GM23338 (cell line): ENCODE measurements around the gene PHKG1.

ENCODE experiments used
- CREB1 ChIP-seq: fragments of 250-450 bp; sonication (Bioruptor Pico); IDR thresholded peaks from 2 replicates; pipeline ENCODE4 v1.5.0; 2020; ENCODE audit warnings: low read depth, mild to moderate bottlenecking, moderate library complexity
- CTCF ChIP-seq, 2 experiments: fragments of 200-600 bp in 1 of 2; sonication (generic) in 1 of 2; conservative IDR thresholded peaks; 2 replicates each; pipeline versions ENCODE4 v1.5.1 to v1.6.1; 2016 to 2017; ENCODE audit warnings: antibody characterized with exemption in 2 of 2, low read depth in 2 of 2, mild to moderate bottlenecking in 2 of 2, moderate library complexity in 1 of 2
- ETS1 ChIP-seq: IDR thresholded peaks from 2 replicates; pipeline ENCODE4 v1.6.1; 2016; ENCODE audit warnings: antibody characterized with exemption
- EZH2 ChIP-seq: fragments of 200-600 bp; sonication (generic); IDR thresholded peaks from one replicate; pipeline ENCODE4 v1.8.0; 2017; ENCODE audit warnings: antibody characterized with exemption, mild to moderate bottlenecking, low read depth; ENCODE audit not compliant: unreplicated experiment
- EZH2phosphoT487 ChIP-seq: fragments of 200-600 bp; sonication (generic); IDR thresholded peaks from one replicate; pipeline ENCODE4 v1.8.1; 2018; ENCODE audit warnings: antibody characterized with exemption; ENCODE audit not compliant: unreplicated experiment
- JUNB ChIP-seq: IDR thresholded peaks from one replicate; pipeline ENCODE4 v1.6.1; 2016; ENCODE audit warnings: antibody characterized with exemption; ENCODE audit not compliant: unreplicated experiment
- NANOG ChIP-seq: IDR thresholded peaks from 2 replicates; pipeline ENCODE4 v1.6.1; 2016; ENCODE audit warnings: antibody characterized with exemption, borderline replicate concordance
- POLR2AphosphoS5 ChIP-seq: IDR thresholded peaks from 2 replicates; pipeline ENCODE4 v1.6.1; 2016; ENCODE audit warnings: antibody characterized with exemption, low read depth
- STAT1 ChIP-seq: IDR thresholded peaks from one replicate; pipeline ENCODE4 v1.6.1; 2016; ENCODE audit warnings: antibody characterized with exemption; ENCODE audit not compliant: unreplicated experiment
- ZNF331 ChIP-seq: fragments of 250-450 bp; sonication (Bioruptor Pico); IDR thresholded peaks from 2 replicates; pipeline ENCODE4 v1.5.0; 2020; ENCODE audit warnings: low read depth, mild to moderate bottlenecking, moderate library complexity
- ZNF462 ChIP-seq: fragments of 250-450 bp; sonication (Bioruptor Pico); IDR thresholded peaks from 2 replicates; pipeline ENCODE4 v1.5.0; 2020; ENCODE audit warnings: mild to moderate bottlenecking, moderate library complexity
- TF ChIP-seq, protein P1 (sequence below): IDR thresholded peaks from one replicate; pipeline ENCODE4 v1.6.1; 2018; ENCODE audit warnings: antibody characterized with exemption; ENCODE audit not compliant: unreplicated experiment

GRCh38 chr7:56053993-56054392 lies 38.8 kb downstream of the PHKG1 start:
- no peak for TF ChIP-seq EZH2
- TF ChIP-seq CTCF (conservative IDR thresholded peaks at IDR 0.05; ENCODE audit: low read depth in 2 of 2), result no peak
- no peak for TF ChIP-seq ZNF462 (CRISPR knock-in tag)
- TF ChIP-seq POLR2AphosphoS5, result no peak
- TF ChIP-seq EZH2phosphoT487, result no peak
- no peak for TF ChIP-seq ETS1
- TF ChIP-seq CREB1 (CRISPR knock-in tag), result no peak
- TF ChIP-seq, protein P1, sequence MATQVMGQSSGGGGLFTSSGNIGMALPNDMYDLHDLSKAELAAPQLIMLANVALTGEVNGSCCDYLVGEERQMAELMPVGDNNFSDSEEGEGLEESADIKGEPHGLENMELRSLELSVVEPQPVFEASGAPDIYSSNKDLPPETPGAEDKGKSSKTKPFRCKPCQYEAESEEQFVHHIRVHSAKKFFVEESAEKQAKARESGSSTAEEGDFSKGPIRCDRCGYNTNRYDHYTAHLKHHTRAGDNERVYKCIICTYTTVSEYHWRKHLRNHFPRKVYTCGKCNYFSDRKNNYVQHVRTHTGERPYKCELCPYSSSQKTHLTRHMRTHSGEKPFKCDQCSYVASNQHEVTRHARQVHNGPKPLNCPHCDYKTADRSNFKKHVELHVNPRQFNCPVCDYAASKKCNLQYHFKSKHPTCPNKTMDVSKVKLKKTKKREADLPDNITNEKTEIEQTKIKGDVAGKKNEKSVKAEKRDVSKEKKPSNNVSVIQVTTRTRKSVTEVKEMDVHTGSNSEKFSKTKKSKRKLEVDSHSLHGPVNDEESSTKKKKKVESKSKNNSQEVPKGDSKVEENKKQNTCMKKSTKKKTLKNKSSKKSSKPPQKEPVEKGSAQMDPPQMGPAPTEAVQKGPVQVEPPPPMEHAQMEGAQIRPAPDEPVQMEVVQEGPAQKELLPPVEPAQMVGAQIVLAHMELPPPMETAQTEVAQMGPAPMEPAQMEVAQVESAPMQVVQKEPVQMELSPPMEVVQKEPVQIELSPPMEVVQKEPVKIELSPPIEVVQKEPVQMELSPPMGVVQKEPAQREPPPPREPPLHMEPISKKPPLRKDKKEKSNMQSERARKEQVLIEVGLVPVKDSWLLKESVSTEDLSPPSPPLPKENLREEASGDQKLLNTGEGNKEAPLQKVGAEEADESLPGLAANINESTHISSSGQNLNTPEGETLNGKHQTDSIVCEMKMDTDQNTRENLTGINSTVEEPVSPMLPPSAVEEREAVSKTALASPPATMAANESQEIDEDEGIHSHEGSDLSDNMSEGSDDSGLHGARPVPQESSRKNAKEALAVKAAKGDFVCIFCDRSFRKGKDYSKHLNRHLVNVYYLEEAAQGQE, result no peak
- no peak for TF ChIP-seq JUNB
- no peak for TF ChIP-seq NANOG
- TF ChIP-seq ZNF331 (CRISPR knock-in tag), result no peak
- TF ChIP-seq STAT1, result no peak
